B cell (primary cell): Measurements from ENCODE around the gene TIRAP.
"Not testable (repeated sequence)": the region's sequence is repeated elsewhere in the genome, so short reads cannot be mapped to it uniquely, and the experiment has no call there.

Experiments used
- EZH2 ChIP-seq: IDR thresholded peaks from 2 replicates; pipeline ENCODE4 v1.6.1; 2012; ENCODE audit warnings: borderline replicate concordance, low read depth, mild to moderate bottlenecking, moderate library complexity, low read length; ENCODE audit not compliant: insufficient read depth, poor library complexity, severe bottlenecking
- TF ChIP-seq, protein P1 (sequence below): fragments of 200-600 bp; IDR thresholded peaks from one replicate; pipeline ENCODE4 v1.8.0; 2022; ENCODE audit warnings: antibody characterized with exemption, mild to moderate bottlenecking

GRCh38 chr11:126308771-126309170 is 25.9 kb downstream of the TIRAP start:
- TF ChIP-seq, protein P1, sequence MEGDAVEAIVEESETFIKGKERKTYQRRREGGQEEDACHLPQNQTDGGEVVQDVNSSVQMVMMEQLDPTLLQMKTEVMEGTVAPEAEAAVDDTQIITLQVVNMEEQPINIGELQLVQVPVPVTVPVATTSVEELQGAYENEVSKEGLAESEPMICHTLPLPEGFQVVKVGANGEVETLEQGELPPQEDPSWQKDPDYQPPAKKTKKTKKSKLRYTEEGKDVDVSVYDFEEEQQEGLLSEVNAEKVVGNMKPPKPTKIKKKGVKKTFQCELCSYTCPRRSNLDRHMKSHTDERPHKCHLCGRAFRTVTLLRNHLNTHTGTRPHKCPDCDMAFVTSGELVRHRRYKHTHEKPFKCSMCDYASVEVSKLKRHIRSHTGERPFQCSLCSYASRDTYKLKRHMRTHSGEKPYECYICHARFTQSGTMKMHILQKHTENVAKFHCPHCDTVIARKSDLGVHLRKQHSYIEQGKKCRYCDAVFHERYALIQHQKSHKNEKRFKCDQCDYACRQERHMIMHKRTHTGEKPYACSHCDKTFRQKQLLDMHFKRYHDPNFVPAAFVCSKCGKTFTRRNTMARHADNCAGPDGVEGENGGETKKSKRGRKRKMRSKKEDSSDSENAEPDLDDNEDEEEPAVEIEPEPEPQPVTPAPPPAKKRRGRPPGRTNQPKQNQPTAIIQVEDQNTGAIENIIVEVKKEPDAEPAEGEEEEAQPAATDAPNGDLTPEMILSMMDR: not testable (repeated sequence)
- TF ChIP-seq EZH2: not testable (repeated sequence)
